H1 (cell line): ENCODE results near the gene ALOX5AP. TPM values are rescaled to one million over a fixed set of nuclear protein-coding genes. Genes with fewer than 3 reads are reported as not detected.

Experiments
- CTCF ChIA-PET: fragments of 300-600 bp; sonication (Branson Sonifier 250); formaldehyde crosslinking; loops from one replicate; lab custom pipeline; 2021; ENCODE audit not compliant: partially characterized antibody; lab: Charles Lee
- POLR2A ChIA-PET: fragments of 300-600 bp; sonication (Branson Sonifier 250); formaldehyde crosslinking; loops from one replicate; lab custom pipeline; 2021; ENCODE audit warnings: inconsistent platforms; ENCODE audit not compliant: partially characterized antibody; lab: Charles Lee
- DNase-seq, 2 experiments: peaks; one replicate each; pipeline versions ENCODE4 v3.0.0 to v3.0.0-alpha.2; 2010 to 2022; ENCODE audit warnings: low spot score in 2 of 2, low read depth in 1 of 2, mixed read lengths in 1 of 2
- FAIRE-seq: peaks from 2 replicates; lab custom pipeline; 2011; peaks lifted over from hg19 to GRCh38; lab: Jason Lieb, UNC
- H2AFZ ChIP-seq: 2 replicates; pipeline ENCODE4 v1.8.1; 2012; ENCODE audit warnings: low read length, inconsistent platforms
- H2AK5ac ChIP-seq: 2 replicates; pipeline ENCODE4 v1.6.1; 2013; ENCODE audit warnings: low read depth, low read length
- H2BK120ac ChIP-seq: replicated peaks from 2 replicates; pipeline ENCODE3; 2013; ENCODE audit warnings: low read depth, low read length, inconsistent platforms
- H2BK12ac ChIP-seq: 2 replicates; pipeline ENCODE4 v1.6.1; 2013; ENCODE audit warnings: low read depth, low read length
- H2BK15ac ChIP-seq: 2 replicates; pipeline ENCODE4 v1.6.1; 2013; ENCODE audit warnings: low read length
- H2BK20ac ChIP-seq: 2 replicates; pipeline ENCODE4 v1.6.1; 2013; ENCODE audit warnings: low read length
- H2BK5ac ChIP-seq: 2 replicates; pipeline ENCODE4 v1.6.1; 2013; ENCODE audit warnings: low read depth, low read length
- H3K14ac ChIP-seq: 2 replicates; pipeline ENCODE4 v1.6.1; 2013; ENCODE audit warnings: inconsistent platforms; ENCODE audit not compliant: insufficient read length
- H3K18ac ChIP-seq: 2 replicates; pipeline ENCODE4 v1.6.1; 2013; ENCODE audit warnings: low read length; ENCODE audit errors: extremely low read depth
- H3K23ac ChIP-seq: 2 replicates; pipeline ENCODE4 v1.6.1; 2013; ENCODE audit warnings: inconsistent platforms; ENCODE audit not compliant: insufficient read length
- H3K23me2 ChIP-seq: 2 replicates; pipeline ENCODE4 v1.6.1; 2013; ENCODE audit warnings: low read depth, low read length
- H3K27ac ChIP-seq: 2 replicates; pipeline ENCODE4 v1.6.1; 2011; ENCODE audit warnings: low read depth, low read length, inconsistent platforms
- H3K27me3 ChIP-seq, 4 experiments: replicated peaks in 1 of 4; 1 replicate in 1 of 4; 2 replicates in 3 of 4; pipeline versions ENCODE4 v1.6.1 to v1.8.1; 2011 to 2013; ENCODE audit warnings: low read length in 3 of 4, mild to moderate bottlenecking in 3 of 4, inconsistent platforms in 2 of 4, mixed read lengths in 2 of 4, moderate library complexity in 1 of 4; ENCODE audit not compliant: control insufficient read depth in 3 of 4, insufficient read depth in 3 of 4; ENCODE audit errors: extremely low read depth in 1 of 4
- H3K36me3 ChIP-seq, 4 experiments: 2 replicates each; pipeline versions ENCODE4 v1.6.1 to v1.8.1; 2011 to 2013; ENCODE audit warnings: mild to moderate bottlenecking in 4 of 4, low read length in 3 of 4, moderate library complexity in 2 of 4, control low read depth in 1 of 4, inconsistent platforms in 1 of 4; ENCODE audit not compliant: insufficient read depth in 4 of 4, control insufficient read depth in 2 of 4
- H3K4ac ChIP-seq: replicated peaks from 2 replicates; pipeline ENCODE3; 2013; ENCODE audit warnings: low read length, low read depth, mixed read lengths, inconsistent platforms; ENCODE audit not compliant: insufficient read length
- H3K4me1 ChIP-seq, 4 experiments: replicated peaks in 1 of 4; 1 replicate in 1 of 4; 2 replicates in 3 of 4; pipeline versions ENCODE4 v1.6.1 to v1.8.1; 2011 to 2013; ENCODE audit warnings: low read length in 3 of 4, inconsistent platforms in 2 of 4, mixed read lengths in 1 of 4; ENCODE audit not compliant: insufficient read depth in 4 of 4, control insufficient read depth in 3 of 4
- H3K4me2 ChIP-seq, 2 experiments: 2 replicates each; pipeline versions ENCODE4 v1.6.1 to v1.8.1; 2011 to 2013; ENCODE audit warnings: low read depth in 2 of 2, low read length in 2 of 2, control low read depth in 1 of 2, inconsistent platforms in 1 of 2, mild to moderate bottlenecking in 1 of 2; ENCODE audit not compliant: insufficient read depth in 1 of 2
- H3K4me3 ChIP-seq, 4 experiments: fragments of 200-600, 300-600 bp in 1 of 4; sonication (generic), shearing (Covaris generic), sonication (Bioruptor Twin) in 1 of 4; 2 replicates each; pipeline versions ENCODE4 v1.5.1 to v1.8.1; 2011 to 2016; ENCODE audit warnings: low read length in 4 of 4, low read depth in 3 of 4, control low read depth in 2 of 4, inconsistent platforms in 2 of 4, mild to moderate bottlenecking in 2 of 4, mixed read lengths in 1 of 4, moderate library complexity in 1 of 4; ENCODE audit not compliant: insufficient read depth in 2 of 4; ENCODE audit errors: extremely low read depth in 1 of 4
- H3K56ac ChIP-seq: replicated peaks from 2 replicates; pipeline ENCODE3; 2013; ENCODE audit warnings: low read depth, mild to moderate bottlenecking, mixed read lengths, low read length, inconsistent platforms; ENCODE audit not compliant: insufficient read length
- H3K79me1 ChIP-seq: 2 replicates; pipeline ENCODE4 v1.6.1; 2013; ENCODE audit warnings: low read depth, low read length, control low read depth
- H3K79me2 ChIP-seq, 2 experiments: 2 replicates each; pipeline versions ENCODE4 v1.6.1 to v1.8.1; 2012 to 2013; ENCODE audit warnings: low read length in 2 of 2, mild to moderate bottlenecking in 2 of 2, inconsistent platforms in 1 of 2; ENCODE audit not compliant: insufficient read depth in 2 of 2, control insufficient read depth in 1 of 2
- H3K9ac ChIP-seq, 4 experiments: replicated peaks in 1 of 4; 1 replicate in 1 of 4; 2 replicates in 3 of 4; pipeline versions ENCODE4 v1.6.1 to v1.8.1; 2011 to 2013; ENCODE audit warnings: low read depth in 3 of 4, low read length in 3 of 4, control low read depth in 2 of 4, mild to moderate bottlenecking in 2 of 4, moderate library complexity in 2 of 4, inconsistent platforms in 1 of 4; ENCODE audit errors: extremely low read depth in 1 of 4
- H3K9me3 ChIP-seq, 2 experiments: 2 replicates each; pipeline versions ENCODE4 v1.6.1 to v1.8.1; 2012 to 2013; ENCODE audit warnings: mild to moderate bottlenecking in 2 of 2, moderate library complexity in 2 of 2, control low read depth in 1 of 2, inconsistent platforms in 1 of 2, low read depth in 1 of 2, low read length in 1 of 2, mixed read lengths in 1 of 2; ENCODE audit not compliant: insufficient read depth in 2 of 2
- H4K20me1 ChIP-seq, 2 experiments: replicated peaks in 1 of 2; 2 replicates each; pipeline versions ENCODE3 to v1.8.1; 2011 to 2013; ENCODE audit warnings: inconsistent platforms in 2 of 2, low read length in 2 of 2, mild to moderate bottlenecking in 1 of 2; ENCODE audit not compliant: insufficient read depth in 2 of 2, control insufficient read depth in 1 of 2
- H4K5ac ChIP-seq: 2 replicates; pipeline ENCODE4 v1.6.1; 2013; ENCODE audit warnings: low read length, low read depth, mixed read lengths, inconsistent platforms; ENCODE audit not compliant: insufficient read length
- H4K8ac ChIP-seq: 2 replicates; pipeline ENCODE4 v1.8.0; 2013; ENCODE audit warnings: mild to moderate bottlenecking, moderate library complexity, low read length, inconsistent platforms; ENCODE audit not compliant: insufficient read depth; ENCODE audit errors: extremely low read depth
- H4K91ac ChIP-seq: replicated peaks from 2 replicates; pipeline ENCODE3; 2013; ENCODE audit warnings: low read length, mixed read lengths, inconsistent platforms; ENCODE audit not compliant: insufficient read length
- BACH1 ChIP-seq: IDR thresholded peaks from 2 replicates; pipeline ENCODE4 v1.6.1; 2012; ENCODE audit warnings: low read length, improper control_type of control experiment
- BCL11A ChIP-seq, 2 experiments: IDR thresholded peaks; one replicate each; pipeline ENCODE4 v1.6.1; 2011; ENCODE audit warnings: low read depth in 2 of 2, low read length in 2 of 2, mild to moderate bottlenecking in 2 of 2
- E2F6 ChIP-seq: IDR thresholded peaks from 2 replicates; pipeline ENCODE4 v1.6.1; 2012; ENCODE audit warnings: inconsistent platforms
- EZH2 ChIP-seq: fragments of 200-600 bp; sonication (generic); IDR thresholded peaks from 2 replicates; pipeline ENCODE4 v1.7.1; 2012; ENCODE audit warnings: low read depth, mild to moderate bottlenecking, moderate library complexity, low read length, inconsistent platforms; ENCODE audit not compliant: severe bottlenecking
- FOSL1 ChIP-seq: IDR thresholded peaks from 2 replicates; pipeline ENCODE4 v1.6.1; 2011; ENCODE audit warnings: mild to moderate bottlenecking, low read depth, low read length, moderate library complexity; ENCODE audit not compliant: insufficient read depth
- GABPA ChIP-seq: IDR thresholded peaks from 2 replicates; pipeline ENCODE4 v1.6.1; 2011; ENCODE audit warnings: mild to moderate bottlenecking, low read length, moderate library complexity, borderline replicate concordance; ENCODE audit not compliant: insufficient read depth
- KDM4A ChIP-seq: IDR thresholded peaks from one replicate; pipeline ENCODE4 v1.7.1; 2012; ENCODE audit warnings: low read depth, mild to moderate bottlenecking, moderate library complexity, low read length, inconsistent platforms; ENCODE audit not compliant: severe bottlenecking
- PHF8 ChIP-seq: fragments of 200-600 bp; sonication (generic); conservative IDR thresholded peaks from 2 replicates; pipeline ENCODE4 v1.7.1; 2012; ENCODE audit warnings: low read depth, mild to moderate bottlenecking, inconsistent platforms, low read length, moderate library complexity
- SUZ12 ChIP-seq: fragments of 200-600 bp; sonication (generic); IDR thresholded peaks from 2 replicates; pipeline ENCODE4 v1.6.1; 2012; ENCODE audit warnings: mild to moderate bottlenecking, inconsistent platforms, low read length, moderate library complexity, mixed read lengths
- TAF1 ChIP-seq: IDR thresholded peaks from 2 replicates; pipeline ENCODE4 v1.6.1; 2011; ENCODE audit warnings: mild to moderate bottlenecking, low read depth, low read length
- TCF12 ChIP-seq: IDR thresholded peaks from 2 replicates; pipeline ENCODE4 v1.6.1; 2011; ENCODE audit warnings: low read depth, mild to moderate bottlenecking, low read length
- YY1 ChIP-seq: IDR thresholded peaks from 2 replicates; pipeline ENCODE4 v1.6.1; 2011; ENCODE audit warnings: low read depth, mild to moderate bottlenecking, low read length
- WGBS, 2 experiments: shearing (Covaris generic) in 1 of 2; methylation state at CpG; one replicate each; pipeline versions ENCODE4 v1.1.6 to v1.1.7; 2013 to 2015; ENCODE audit warnings: low lambda C conversion rate in 2 of 2, mixed read lengths in 2 of 2, inconsistent platforms in 1 of 2, low coverage in 1 of 2, missing lambda C conversion rate in 1 of 2; ENCODE audit not compliant: insufficient replicate concordance in 2 of 2, insufficient coverage in 1 of 2, insufficient read length in 1 of 2; ENCODE audit errors: extremely low coverage in 1 of 2, missing lambda C conversion rate in 1 of 2; 5-methylcytosine and 5-hydroxymethylcytosine counted together
- polyA plus RNA-seq, 7 experiments: library from polyadenylated mRNA; depleted of rRNA in 3 of 7; stranded (reverse) in 5 of 7; unstranded in 2 of 7; fragments of >200 nt in 5 of 7; fragments of 200-250 nt in 2 of 7; gene quantifications; 1 replicate in 5 of 7; 2 replicates in 1 of 7; 4 replicates in 1 of 7; pipeline versions ENCODE4 v1.2.1 to v1.2.3, GENCODE V29; 2011 to 2013; ENCODE audit warnings: missing spikeins in 2 of 7, mixed read lengths in 2 of 7
- total RNA-seq: library from RNA; stranded (reverse); fragmentation: NEBNext Ultra II Directional; extraction: Animal tissue kit (Norgen Biotek cat#: 25700); gene quantifications from 2 replicates; pipeline ENCODE4 v1.2.1, GENCODE V29; 2021

ALOX5AP gene
- total and polyA plus RNA-seq, 2 of the 8 experiments (the other 6 are each of a cell fraction or from before 2014, with no cell fraction given), result not detected

GRCh38 chr13:30722361-30722760, 13.0 kb upstream of the ALOX5AP start:
- Histone ChIP-seq H3K18ac (no peak overlapping the region), H3K27me3 (no peaks in the 10 kb centered on the region), H3K27ac (no peak overlapping the region), H3K56ac (no peak overlapping the region), H2BK20ac (no peak overlapping the region), H2BK5ac (no peak overlapping the region), H4K20me1 (no peaks in the 10 kb centered on the region), H3K4me3 (no peak overlapping the region), H3K23me2 (no peaks in the 10 kb centered on the region), H3K79me1 (no peaks in the 10 kb centered on the region), H3K4me2 (no peak overlapping the region), H3K9me3 (no peaks in the 10 kb centered on the region), H4K91ac (no peak overlapping the region), H3K9ac (no peak overlapping the region), H3K23ac (no peak overlapping the region), H2BK15ac (no peak overlapping the region), H3K4me1 (no peaks in the 10 kb centered on the region), H2AFZ (no peak overlapping the region), H2BK12ac (no peak overlapping the region), H4K8ac (no peak overlapping the region), H3K79me2 (no peaks in the 10 kb centered on the region), H3K4ac (no peak overlapping the region), H2BK120ac (no peak overlapping the region), H3K14ac (no peak overlapping the region), H3K36me3 (no peaks in the 10 kb centered on the region), H4K5ac (no peak overlapping the region), H2AK5ac (no peak overlapping the region)
- no peak for FAIRE-seq
- no peak for DNase-seq
- 90% methylated on average over 2 of the region's 2 CpGs; no CpG with 5 or more reads in 1 of the 2 experiments for WGBS, 2 experiments
- CTCF ChIA-PET, result interaction anchor here (0.8 kb wide), 1 partner anchor 326 kb away, joined by 3 read pairs; no protein-coding TSS in a partner anchor
- POLR2A ChIA-PET, result no interaction called here
- TF ChIP-seq EZH2 (no peak), SUZ12 (no peak), TAF1 (no peak), TCF12 (no peak), KDM4A (no peak), E2F6 (no peak), GABPA (no peak), BCL11A (IDR thresholded peaks at IDR 0.05; ENCODE audit: low read depth in 2 of 2, low read length in 2 of 2) (no peak), YY1 (no peak), FOSL1 (no peak), PHF8 (no peak), BACH1 (no peak)
